GM21723 (cell line): Measurements from ENCODE around the gene CKMT1B.
"Not testable (repeated sequence)": the region's sequence is repeated elsewhere in the genome, so short reads cannot be mapped to it uniquely, and the experiment has no call there.

ENCODE experiments used
- ATAC-seq: cut with Tn5 transposase; IDR thresholded peaks from one replicate; pipeline ENCODE4 v1.9.1; 2021; ENCODE audit warnings: mild to moderate bottlenecking, moderate library complexity; ENCODE audit not compliant: unreplicated experiment

CKMT1B gene

GRCh38 chr15:43626937-43627336 is 33.1 kb downstream of the CKMT1B start:
- ATAC-seq = not testable (repeated sequence)

- peak; percentile 63 for ATAC-seq
Measured at GRCh38 chr15:43638464-43639204, 44.8 kb downstream of the CKMT1B start.
